Adipocyte (in vitro differentiated cells): ENCODE results near the gene PTPA.

Source experiments
- DNase-seq: peaks from one replicate; pipeline ENCODE4 v3.0.0-alpha.2; 2015; ENCODE audit warnings: low read depth
- H3K27me3 ChIP-seq: replicated peaks from 2 replicates; pipeline ENCODE4 v1.7.0; 2013; ENCODE audit warnings: mild to moderate bottlenecking, low read length, moderate library complexity; ENCODE audit not compliant: control insufficient read depth, insufficient read depth
- H3K36me3 ChIP-seq: 2 replicates; pipeline ENCODE4 v1.7.0; 2013; ENCODE audit warnings: low read length, mild to moderate bottlenecking, moderate library complexity; ENCODE audit not compliant: control insufficient read depth, insufficient read depth, severe bottlenecking
- H3K4me1 ChIP-seq: 2 replicates; pipeline ENCODE4 v1.7.0; 2013; ENCODE audit warnings: mild to moderate bottlenecking, low read length, moderate library complexity; ENCODE audit not compliant: control insufficient read depth, insufficient read depth
- H3K4me3 ChIP-seq: 2 replicates; pipeline ENCODE4 v1.7.0; 2013; ENCODE audit warnings: mild to moderate bottlenecking, low read length, moderate library complexity
- H3K9ac ChIP-seq: 2 replicates; pipeline ENCODE4 v1.7.0; 2013; ENCODE audit warnings: mild to moderate bottlenecking, low read length, moderate library complexity
- H3K9me3 ChIP-seq: 2 replicates; pipeline ENCODE4 v1.7.0; 2013; ENCODE audit warnings: mild to moderate bottlenecking, low read length, moderate library complexity; ENCODE audit not compliant: control insufficient read depth

PTPA gene

GRCh38 chr9:129093602-129094386 is 17.4 kb upstream of the PTPA start:
- Histone ChIP-seq H3K9me3 (no peaks in the 10 kb centered on the region), H3K4me3 (no peak overlapping the region), H3K27me3 (no peaks in the 10 kb centered on the region), H3K9ac (no peak overlapping the region), H3K4me1 (peaks cover 5% of the 10 kb centered on the region), H3K36me3 (peaks cover 46% of the 10 kb centered on the region)
- no peak for DNase-seq

- H3K4me3 ChIP-seq, result no peak overlapping the region
- peaks cover 40% of the 10 kb centered on the region for H3K36me3 ChIP-seq
- no peaks in the 10 kb centered on the region for H3K9me3 ChIP-seq
Observed at GRCh38 chr9:129094387-129095169, 16.6 kb upstream of the PTPA start.

GRCh38 chr9:129095170-129095667 is 16.0 kb upstream of the PTPA start:
- Histone ChIP-seq H3K4me3 (no peak overlapping the region), H3K36me3 (peaks cover 43% of the 10 kb centered on the region), H3K27me3 (no peaks in the 10 kb centered on the region), H3K9me3 (no peaks in the 10 kb centered on the region), H3K4me1 (peaks cover 5% of the 10 kb centered on the region), H3K9ac (no peak overlapping the region)
- DNase-seq, result no peak

More at GRCh38 chr9:129094387-129095169, 16.6 kb upstream of the PTPA start:
- peaks cover 5% of the 10 kb centered on the region for H3K4me1 ChIP-seq
- no peaks in the 10 kb centered on the region for H3K27me3 ChIP-seq
- H3K9ac ChIP-seq, result no peak overlapping the region
- DNase-seq, result no peak

- Histone ChIP-seq H3K4me3 (no peak overlapping the region), H3K36me3 (peaks cover 49% of the 10 kb centered on the region), H3K27me3 (no peaks in the 10 kb centered on the region), H3K9me3 (no peaks in the 10 kb centered on the region), H3K4me1 (peaks cover 5% of the 10 kb centered on the region), H3K9ac (no peak overlapping the region)
- DNase-seq, result no peak
Observed at GRCh38 chr9:129095908-129096307, 15.3 kb upstream of the PTPA start.

GRCh38 chr9:129097671-129098306 is 13.4 kb upstream of the PTPA start:
- Histone ChIP-seq H3K9ac (no peak overlapping the region), H3K9me3 (no peaks in the 10 kb centered on the region), H3K36me3 (peaks cover 62% of the 10 kb centered on the region), H3K4me1 (peaks cover 3% of the 10 kb centered on the region), H3K27me3 (no peaks in the 10 kb centered on the region), H3K4me3 (no peak overlapping the region)
- no peak for DNase-seq

- no peak for DNase-seq
- no peaks in the 10 kb centered on the region for H3K27me3 ChIP-seq
Observed at GRCh38 chr9:129098328-129098727, 12.9 kb upstream of the PTPA start.

GRCh38 chr9:129100383-129101169 is 10.6 kb upstream of the PTPA start:
- no peak overlapping the region for H3K9ac ChIP-seq
- peaks cover 54% of the 10 kb centered on the region for H3K36me3 ChIP-seq
- DNase-seq, result no peak
- peaks cover 7% of the 10 kb centered on the region for H3K4me1 ChIP-seq
- no peak overlapping the region for H3K4me3 ChIP-seq
- no peaks in the 10 kb centered on the region for H3K9me3 ChIP-seq
- no peaks in the 10 kb centered on the region for H3K27me3 ChIP-seq

More at GRCh38 chr9:129098328-129098727, 12.9 kb upstream of the PTPA start:
- no peaks in the 10 kb centered on the region for H3K9me3 ChIP-seq
- H3K4me1 ChIP-seq, result peaks cover 2% of the 10 kb centered on the region
- no peak overlapping the region for H3K9ac ChIP-seq
- no peak overlapping the region for H3K4me3 ChIP-seq
- H3K36me3 ChIP-seq, result peaks cover 62% of the 10 kb centered on the region

- Histone ChIP-seq H3K27me3 (no peaks in the 10 kb centered on the region), H3K4me3 (no peak overlapping the region), H3K4me1 (peaks cover 7% of the 10 kb centered on the region), H3K9ac (no peak overlapping the region), H3K36me3 (peaks cover 50% of the 10 kb centered on the region), H3K9me3 (no peaks in the 10 kb centered on the region)
- DNase-seq, result no peak
Observed at GRCh38 chr9:129101279-129101678, 9.9 kb upstream of the PTPA start.

GRCh38 chr9:129102095-129102525 is 9.1 kb upstream of the PTPA start:
- no peak overlapping the region for H3K9ac ChIP-seq
- H3K27me3 ChIP-seq, result no peaks in the 10 kb centered on the region
- no peak for DNase-seq
- H3K4me1 ChIP-seq, result peaks cover 7% of the 10 kb centered on the region
- peaks cover 47% of the 10 kb centered on the region for H3K36me3 ChIP-seq
- H3K4me3 ChIP-seq, result no peak overlapping the region
- H3K9me3 ChIP-seq, result no peaks in the 10 kb centered on the region

- Histone ChIP-seq H3K27me3 (no peaks in the 10 kb centered on the region), H3K9ac (no peak overlapping the region), H3K4me3 (no peak overlapping the region), H3K4me1 (peaks cover 7% of the 10 kb centered on the region), H3K9me3 (no peaks in the 10 kb centered on the region), H3K36me3 (peaks cover 49% of the 10 kb centered on the region)
- peak; percentile 62 for DNase-seq
Observed at GRCh38 chr9:129102791-129103594, 8.2 kb upstream of the PTPA start.
